HEK293 (cell line): Measurements from ENCODE around the gene PIK3R2.

Experiments
- GLIS2 ChIP-seq: fragments of 450-650 bp; formaldehyde crosslinking; IDR thresholded peaks from 2 replicates; pipeline ENCODE4 v1.5.1; 2016; ENCODE audit warnings: missing biosample characterization, missing genetic modification characterization
- KLF10 ChIP-seq: fragments of 450-650 bp; IDR thresholded peaks from 2 replicates; pipeline ENCODE4 v1.5.1; 2018; ENCODE audit warnings: missing biosample characterization, mild to moderate bottlenecking, missing genetic modification characterization
- KLF8 ChIP-seq: fragments of 450-650 bp; formaldehyde crosslinking; IDR thresholded peaks from 2 replicates; pipeline ENCODE4 v1.5.1; 2016; ENCODE audit warnings: missing biosample characterization, missing genetic modification characterization
- KLF9 ChIP-seq: fragments of 450-650 bp; formaldehyde crosslinking; IDR thresholded peaks from 2 replicates; pipeline ENCODE4 v1.5.1; 2016; ENCODE audit warnings: missing biosample characterization, missing genetic modification characterization, low read depth
- OVOL3 ChIP-seq: fragments of 450-650 bp; formaldehyde crosslinking; IDR thresholded peaks from 2 replicates; pipeline ENCODE4 v1.5.1; 2016; ENCODE audit warnings: missing biosample characterization, missing genetic modification characterization
- SP3 ChIP-seq: fragments of 450-650 bp; formaldehyde crosslinking; IDR thresholded peaks from 2 replicates; pipeline ENCODE4 v1.5.1; 2016; ENCODE audit warnings: missing biosample characterization, missing genetic modification characterization
- ZBTB8A ChIP-seq: fragments of 450-650 bp; formaldehyde crosslinking; IDR thresholded peaks from 2 replicates; pipeline ENCODE4 v1.5.1; 2016; ENCODE audit warnings: missing biosample characterization, missing genetic modification characterization
- ZEB2 ChIP-seq: fragments of 450-650 bp; formaldehyde crosslinking; IDR thresholded peaks from 2 replicates; pipeline ENCODE4 v1.5.1; 2016; ENCODE audit warnings: missing biosample characterization, missing genetic modification characterization
- ZNF174 ChIP-seq: fragments of 450-650 bp; formaldehyde crosslinking; IDR thresholded peaks from 2 replicates; pipeline ENCODE4 v1.5.0; 2017; ENCODE audit warnings: missing biosample characterization, mild to moderate bottlenecking, missing genetic modification characterization
- ZNF175 ChIP-seq: fragments of 450-650 bp; formaldehyde crosslinking; IDR thresholded peaks from 2 replicates; pipeline ENCODE4 v1.5.1; 2016; ENCODE audit warnings: missing biosample characterization, missing genetic modification characterization
- ZNF324 ChIP-seq: fragments of 450-650 bp; formaldehyde crosslinking; IDR thresholded peaks from 2 replicates; pipeline ENCODE4 v1.5.1; 2016; ENCODE audit warnings: missing biosample characterization, missing genetic modification characterization
- ZNF354C ChIP-seq: fragments of 450-650 bp; formaldehyde crosslinking; IDR thresholded peaks from 2 replicates; pipeline ENCODE4 v1.5.1; 2016; ENCODE audit warnings: missing biosample characterization, missing genetic modification characterization, low read depth, borderline replicate concordance
- ZNF473 ChIP-seq: fragments of 450-650 bp; formaldehyde crosslinking; IDR thresholded peaks from 2 replicates; pipeline ENCODE4 v1.5.1; 2017; ENCODE audit warnings: missing biosample characterization, missing genetic modification characterization
- ZNF544 ChIP-seq: fragments of 450-650 bp; formaldehyde crosslinking; IDR thresholded peaks from 2 replicates; pipeline ENCODE4 v1.5.0; 2017; ENCODE audit warnings: missing biosample characterization, missing genetic modification characterization
- ZNF555 ChIP-seq: fragments of 450-650 bp; formaldehyde crosslinking; conservative IDR thresholded peaks from 2 replicates; pipeline ENCODE4 v1.5.1; 2017; ENCODE audit warnings: missing biosample characterization, mild to moderate bottlenecking, missing genetic modification characterization, inconsistent platforms
- ZNF610 ChIP-seq: fragments of 450-650 bp; formaldehyde crosslinking; IDR thresholded peaks from 2 replicates; pipeline ENCODE4 v1.5.1; 2016; ENCODE audit warnings: missing biosample characterization, missing genetic modification characterization, borderline replicate concordance
- ZNF621 ChIP-seq: fragments of 450-650 bp; formaldehyde crosslinking; IDR thresholded peaks from 2 replicates; pipeline ENCODE4 v1.5.1; 2017; ENCODE audit warnings: missing biosample characterization, missing genetic modification characterization
- ZNF664 ChIP-seq: fragments of 450-650 bp; formaldehyde crosslinking; IDR thresholded peaks from 2 replicates; pipeline ENCODE4 v1.5.1; 2016; ENCODE audit warnings: missing biosample characterization, missing genetic modification characterization
- TF ChIP-seq, protein P1 (sequence below): fragments of 450-650 bp; formaldehyde crosslinking; IDR thresholded peaks from 2 replicates; pipeline ENCODE4 v1.5.1; 2016; ENCODE audit warnings: missing biosample characterization, missing genetic modification characterization, borderline replicate concordance
- TF ChIP-seq, protein P2 (sequence below): fragments of 450-650 bp; formaldehyde crosslinking; IDR thresholded peaks from 2 replicates; pipeline ENCODE4 v1.5.1; 2016; ENCODE audit warnings: missing biosample characterization, missing genetic modification characterization
- TF ChIP-seq, protein P3 (sequence below): fragments of 450-650 bp; formaldehyde crosslinking; IDR thresholded peaks from 2 replicates; pipeline ENCODE4 v1.5.1; 2017; ENCODE audit warnings: missing biosample characterization, missing genetic modification characterization
- TF ChIP-seq, protein P4 (sequence below): fragments of 450-650 bp; formaldehyde crosslinking; IDR thresholded peaks from 2 replicates; pipeline ENCODE4 v1.5.1; 2017; ENCODE audit warnings: missing biosample characterization, mild to moderate bottlenecking, missing genetic modification characterization, moderate library complexity
- TF ChIP-seq, protein P5 (sequence below): sonication (generic); formaldehyde crosslinking; IDR thresholded peaks from 2 replicates; pipeline ENCODE4 v1.8.1; 2022; ENCODE audit warnings: mild to moderate bottlenecking, moderate library complexity, missing genetic modification reagents
- TF ChIP-seq, protein P6 (sequence below): fragments of 450-650 bp; formaldehyde crosslinking; IDR thresholded peaks from 2 replicates; pipeline ENCODE4 v1.5.1; 2016; ENCODE audit warnings: missing biosample characterization, missing genetic modification characterization
- TF ChIP-seq, protein P7 (sequence below): fragments of 450-650 bp; formaldehyde crosslinking; IDR thresholded peaks from 2 replicates; pipeline ENCODE4 v1.5.1; 2016; ENCODE audit warnings: missing biosample characterization, missing genetic modification characterization

PIK3R2 gene

DNA sequence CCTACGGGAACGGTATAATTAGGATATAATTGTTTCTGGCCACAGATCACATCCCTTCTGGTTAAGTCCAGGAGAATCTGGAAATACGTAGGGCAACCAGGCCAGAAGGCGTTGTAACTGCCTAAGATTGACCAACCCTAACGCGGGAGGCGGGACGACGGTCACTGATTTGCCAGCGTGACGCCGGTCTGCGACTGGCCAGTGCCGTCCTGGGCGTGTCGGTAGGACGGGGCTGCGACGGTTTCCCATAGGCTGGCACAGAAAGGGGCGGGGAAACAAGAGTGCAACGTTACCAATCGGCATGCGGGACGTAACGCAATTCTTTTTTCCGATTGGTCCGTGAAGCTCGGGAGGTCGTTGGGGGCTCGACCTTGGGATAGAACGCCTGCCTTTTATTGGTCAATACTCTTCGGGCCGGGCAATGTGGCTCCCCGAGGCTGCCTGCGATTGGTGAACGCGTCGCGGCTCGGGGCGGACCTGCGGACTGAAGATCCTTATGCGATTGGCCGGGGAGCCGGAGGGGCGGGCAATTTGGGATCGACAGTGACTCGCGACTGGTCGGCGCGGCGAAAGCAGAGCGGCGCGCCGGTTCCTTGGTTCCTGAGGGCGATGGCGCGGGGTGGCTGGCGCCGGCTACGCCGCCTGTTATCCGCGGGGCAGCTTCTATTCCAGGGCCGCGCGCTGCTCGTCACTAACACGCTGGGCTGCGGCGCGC, 39.9 kb downstream of the PIK3R2 start, which contains the start of gene MPV17L2 (continued):
- TF ChIP-seq, protein P1, sequence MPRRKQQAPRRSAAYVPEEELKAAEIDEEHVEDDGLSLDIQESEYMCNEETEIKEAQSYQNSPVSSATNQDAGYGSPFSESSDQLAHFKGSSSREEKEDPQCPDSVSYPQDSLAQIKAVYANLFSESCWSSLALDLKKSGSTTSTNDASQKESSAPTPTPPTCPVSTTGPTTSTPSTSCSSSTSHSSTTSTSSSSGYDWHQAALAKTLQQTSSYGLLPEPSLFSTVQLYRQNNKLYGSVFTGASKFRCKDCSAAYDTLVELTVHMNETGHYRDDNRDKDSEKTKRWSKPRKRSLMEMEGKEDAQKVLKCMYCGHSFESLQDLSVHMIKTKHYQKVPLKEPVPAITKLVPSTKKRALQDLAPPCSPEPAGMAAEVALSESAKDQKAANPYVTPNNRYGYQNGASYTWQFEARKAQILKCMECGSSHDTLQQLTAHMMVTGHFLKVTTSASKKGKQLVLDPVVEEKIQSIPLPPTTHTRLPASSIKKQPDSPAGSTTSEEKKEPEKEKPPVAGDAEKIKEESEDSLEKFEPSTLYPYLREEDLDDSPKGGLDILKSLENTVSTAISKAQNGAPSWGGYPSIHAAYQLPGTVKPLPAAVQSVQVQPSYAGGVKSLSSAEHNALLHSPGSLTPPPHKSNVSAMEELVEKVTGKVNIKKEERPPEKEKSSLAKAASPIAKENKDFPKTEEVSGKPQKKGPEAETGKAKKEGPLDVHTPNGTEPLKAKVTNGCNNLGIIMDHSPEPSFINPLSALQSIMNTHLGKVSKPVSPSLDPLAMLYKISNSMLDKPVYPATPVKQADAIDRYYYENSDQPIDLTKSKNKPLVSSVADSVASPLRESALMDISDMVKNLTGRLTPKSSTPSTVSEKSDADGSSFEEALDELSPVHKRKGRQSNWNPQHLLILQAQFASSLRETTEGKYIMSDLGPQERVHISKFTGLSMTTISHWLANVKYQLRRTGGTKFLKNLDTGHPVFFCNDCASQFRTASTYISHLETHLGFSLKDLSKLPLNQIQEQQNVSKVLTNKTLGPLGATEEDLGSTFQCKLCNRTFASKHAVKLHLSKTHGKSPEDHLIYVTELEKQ (tag by site-specific recombination), result no peak
- TF ChIP-seq OVOL3 (tag by site-specific recombination) (no peak), ZNF175 (tag by site-specific recombination) (no peak), ZNF544 (tag by site-specific recombination) (no peak), KLF10 (tag by site-specific recombination) (peak; percentile 98), KLF9 (tag by site-specific recombination) (peak; percentile 39; the same call in 1 of the 2 replicates), ZNF324 (tag by site-specific recombination) (no peak), ZNF610 (tag by site-specific recombination) (no peak), KLF8 (tag by site-specific recombination) (peak; percentile 23), ZEB2 (tag by site-specific recombination) (peak; percentile 55; the same call in 1 of the 2 replicates), ZNF473 (tag by site-specific recombination) (no peak), ZBTB8A (no peak), SP3 (tag by site-specific recombination) (peak; percentile 97), ZNF664 (tag by site-specific recombination) (no peak), ZNF621 (tag by site-specific recombination) (no peak), ZNF174 (tag by site-specific recombination) (no peak), ZNF555 (tag by site-specific recombination) (no peak), ZNF354C (tag by site-specific recombination) (no peak), GLIS2 (tag by site-specific recombination) (peak; percentile 43)
- TF ChIP-seq, protein P2, sequence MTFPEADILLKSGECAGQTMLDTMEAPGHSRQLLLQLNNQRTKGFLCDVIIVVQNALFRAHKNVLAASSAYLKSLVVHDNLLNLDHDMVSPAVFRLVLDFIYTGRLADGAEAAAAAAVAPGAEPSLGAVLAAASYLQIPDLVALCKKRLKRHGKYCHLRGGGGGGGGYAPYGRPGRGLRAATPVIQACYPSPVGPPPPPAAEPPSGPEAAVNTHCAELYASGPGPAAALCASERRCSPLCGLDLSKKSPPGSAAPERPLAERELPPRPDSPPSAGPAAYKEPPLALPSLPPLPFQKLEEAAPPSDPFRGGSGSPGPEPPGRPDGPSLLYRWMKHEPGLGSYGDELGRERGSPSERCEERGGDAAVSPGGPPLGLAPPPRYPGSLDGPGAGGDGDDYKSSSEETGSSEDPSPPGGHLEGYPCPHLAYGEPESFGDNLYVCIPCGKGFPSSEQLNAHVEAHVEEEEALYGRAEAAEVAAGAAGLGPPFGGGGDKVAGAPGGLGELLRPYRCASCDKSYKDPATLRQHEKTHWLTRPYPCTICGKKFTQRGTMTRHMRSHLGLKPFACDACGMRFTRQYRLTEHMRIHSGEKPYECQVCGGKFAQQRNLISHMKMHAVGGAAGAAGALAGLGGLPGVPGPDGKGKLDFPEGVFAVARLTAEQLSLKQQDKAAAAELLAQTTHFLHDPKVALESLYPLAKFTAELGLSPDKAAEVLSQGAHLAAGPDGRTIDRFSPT (tag by site-specific recombination), result 0 out of 2 replicates have a peak, but pooled peaks have one; percentile 29
- TF ChIP-seq, protein P3, sequence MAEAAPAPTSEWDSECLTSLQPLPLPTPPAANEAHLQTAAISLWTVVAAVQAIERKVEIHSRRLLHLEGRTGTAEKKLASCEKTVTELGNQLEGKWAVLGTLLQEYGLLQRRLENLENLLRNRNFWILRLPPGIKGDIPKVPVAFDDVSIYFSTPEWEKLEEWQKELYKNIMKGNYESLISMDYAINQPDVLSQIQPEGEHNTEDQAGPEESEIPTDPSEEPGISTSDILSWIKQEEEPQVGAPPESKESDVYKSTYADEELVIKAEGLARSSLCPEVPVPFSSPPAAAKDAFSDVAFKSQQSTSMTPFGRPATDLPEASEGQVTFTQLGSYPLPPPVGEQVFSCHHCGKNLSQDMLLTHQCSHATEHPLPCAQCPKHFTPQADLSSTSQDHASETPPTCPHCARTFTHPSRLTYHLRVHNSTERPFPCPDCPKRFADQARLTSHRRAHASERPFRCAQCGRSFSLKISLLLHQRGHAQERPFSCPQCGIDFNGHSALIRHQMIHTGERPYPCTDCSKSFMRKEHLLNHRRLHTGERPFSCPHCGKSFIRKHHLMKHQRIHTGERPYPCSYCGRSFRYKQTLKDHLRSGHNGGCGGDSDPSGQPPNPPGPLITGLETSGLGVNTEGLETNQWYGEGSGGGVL, result no peak
- TF ChIP-seq, protein P4, sequence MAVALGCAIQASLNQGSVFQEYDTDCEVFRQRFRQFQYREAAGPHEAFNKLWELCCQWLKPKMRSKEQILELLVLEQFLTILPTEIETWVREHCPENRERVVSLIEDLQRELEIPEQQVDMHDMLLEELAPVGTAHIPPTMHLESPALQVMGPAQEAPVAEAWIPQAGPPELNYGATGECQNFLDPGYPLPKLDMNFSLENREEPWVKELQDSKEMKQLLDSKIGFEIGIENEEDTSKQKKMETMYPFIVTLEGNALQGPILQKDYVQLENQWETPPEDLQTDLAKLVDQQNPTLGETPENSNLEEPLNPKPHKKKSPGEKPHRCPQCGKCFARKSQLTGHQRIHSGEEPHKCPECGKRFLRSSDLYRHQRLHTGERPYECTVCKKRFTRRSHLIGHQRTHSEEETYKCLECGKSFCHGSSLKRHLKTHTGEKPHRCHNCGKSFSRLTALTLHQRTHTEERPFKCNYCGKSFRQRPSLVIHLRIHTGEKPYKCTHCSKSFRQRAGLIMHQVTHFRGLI (tag by site-specific recombination), result no peak
- TF ChIP-seq, protein P5, sequence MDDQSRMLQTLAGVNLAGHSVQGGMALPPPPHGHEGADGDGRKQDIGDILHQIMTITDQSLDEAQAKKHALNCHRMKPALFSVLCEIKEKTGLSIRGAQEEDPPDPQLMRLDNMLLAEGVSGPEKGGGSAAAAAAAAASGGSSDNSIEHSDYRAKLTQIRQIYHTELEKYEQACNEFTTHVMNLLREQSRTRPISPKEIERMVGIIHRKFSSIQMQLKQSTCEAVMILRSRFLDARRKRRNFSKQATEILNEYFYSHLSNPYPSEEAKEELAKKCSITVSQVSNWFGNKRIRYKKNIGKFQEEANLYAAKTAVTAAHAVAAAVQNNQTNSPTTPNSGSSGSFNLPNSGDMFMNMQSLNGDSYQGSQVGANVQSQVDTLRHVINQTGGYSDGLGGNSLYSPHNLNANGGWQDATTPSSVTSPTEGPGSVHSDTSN (CRISPR knock-in tag), result 0 out of 2 replicates have a peak, but pooled peaks have one; percentile 44
- TF ChIP-seq, protein P6, sequence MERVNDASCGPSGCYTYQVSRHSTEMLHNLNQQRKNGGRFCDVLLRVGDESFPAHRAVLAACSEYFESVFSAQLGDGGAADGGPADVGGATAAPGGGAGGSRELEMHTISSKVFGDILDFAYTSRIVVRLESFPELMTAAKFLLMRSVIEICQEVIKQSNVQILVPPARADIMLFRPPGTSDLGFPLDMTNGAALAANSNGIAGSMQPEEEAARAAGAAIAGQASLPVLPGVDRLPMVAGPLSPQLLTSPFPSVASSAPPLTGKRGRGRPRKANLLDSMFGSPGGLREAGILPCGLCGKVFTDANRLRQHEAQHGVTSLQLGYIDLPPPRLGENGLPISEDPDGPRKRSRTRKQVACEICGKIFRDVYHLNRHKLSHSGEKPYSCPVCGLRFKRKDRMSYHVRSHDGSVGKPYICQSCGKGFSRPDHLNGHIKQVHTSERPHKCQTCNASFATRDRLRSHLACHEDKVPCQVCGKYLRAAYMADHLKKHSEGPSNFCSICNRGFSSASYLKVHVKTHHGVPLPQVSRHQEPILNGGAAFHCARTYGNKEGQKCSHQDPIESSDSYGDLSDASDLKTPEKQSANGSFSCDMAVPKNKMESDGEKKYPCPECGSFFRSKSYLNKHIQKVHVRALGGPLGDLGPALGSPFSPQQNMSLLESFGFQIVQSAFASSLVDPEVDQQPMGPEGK (tag by site-specific recombination), result no peak
- TF ChIP-seq, protein P7, sequence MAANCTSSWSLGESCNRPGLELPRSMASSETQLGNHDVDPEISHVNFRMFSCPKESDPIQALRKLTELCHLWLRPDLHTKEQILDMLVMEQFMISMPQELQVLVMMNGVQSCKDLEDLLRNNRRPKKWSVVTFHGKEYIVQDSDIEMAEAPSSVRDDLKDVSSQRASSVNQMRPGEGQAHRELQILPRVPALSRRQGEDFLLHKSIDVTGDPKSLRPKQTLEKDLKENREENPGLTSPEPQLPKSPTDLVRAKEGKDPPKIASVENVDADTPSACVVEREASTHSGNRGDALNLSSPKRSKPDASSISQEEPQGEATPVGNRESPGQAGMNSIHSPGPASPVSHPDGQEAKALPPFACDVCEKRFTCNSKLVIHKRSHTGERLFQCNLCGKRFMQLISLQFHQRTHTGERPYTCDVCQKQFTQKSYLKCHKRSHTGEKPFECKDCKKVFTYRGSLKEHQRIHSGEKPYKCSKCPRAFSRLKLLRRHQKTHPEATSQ (tag by site-specific recombination), result no peak
